GDM1 (cell line): ENCODE data around the gene ITGB2.

ENCODE experiments used
- DNase-seq: peaks from one replicate; lab custom pipeline; 2025; lab: John Stamatoyannopoulos, UW

The ITGB2 gene

GRCh38 chr21:44955141-44955797 lies 34.6 kb upstream of the ITGB2 start:
- no peak for DNase-seq

GRCh38 chr21:44954281-44954771 lies 33.6 kb upstream of the ITGB2 start:
- no peak for DNase-seq

GRCh38 chr21:44953628-44954021 lies 32.9 kb upstream of the ITGB2 start:
- DNase-seq: no peak

- DNase-seq: no peak
Measured at GRCh38 chr21:44952929-44953627, 32.4 kb upstream of the ITGB2 start.

- DNase-seq: no peak
Measured at GRCh38 chr21:44952116-44952928, 31.6 kb upstream of the ITGB2 start.

GRCh38 chr21:44951186-44951915 lies 30.7 kb upstream of the ITGB2 start:
- no peak for DNase-seq

- DNase-seq: no peak
Measured at GRCh38 chr21:44950351-44950750, 29.7 kb upstream of the ITGB2 start.

- peak; percentile 13 for DNase-seq
Measured at GRCh38 chr21:44949779-44950198, 29.1 kb upstream of the ITGB2 start.

- no peak for DNase-seq
Measured at GRCh38 chr21:44949161-44949778, 28.6 kb upstream of the ITGB2 start.

GRCh38 chr21:44948426-44949120 lies 27.9 kb upstream of the ITGB2 start:
- DNase-seq: no peak

GRCh38 chr21:44947930-44948331 lies 27.2 kb upstream of the ITGB2 start:
- DNase-seq: no peak

GRCh38 chr21:44947111-44947929 lies 26.6 kb upstream of the ITGB2 start:
- DNase-seq: no peak

- DNase-seq: no peak
Measured at GRCh38 chr21:44946254-44947041, 25.7 kb upstream of the ITGB2 start.

GRCh38 chr21:44944596-44944995 lies 23.9 kb upstream of the ITGB2 start:
- DNase-seq: no peak

- DNase-seq: no peak
Measured at GRCh38 chr21:44943686-44944550, 23.2 kb upstream of the ITGB2 start.

- no peak for DNase-seq
Measured at GRCh38 chr21:44943005-44943685, 22.4 kb upstream of the ITGB2 start.

- DNase-seq: no peak
Measured at GRCh38 chr21:44942566-44942965, 21.9 kb upstream of the ITGB2 start.

GRCh38 chr21:44941567-44941966 lies 20.9 kb upstream of the ITGB2 start:
- DNase-seq: no peak
